ENCODE data around the gene HOXA6. TPM values are rescaled to one million over a fixed set of nuclear protein-coding genes. Genes with fewer than 3 reads are reported as not detected.
A peak's percentile ranks its signal among the peaks of the same experiment; 100 is the strongest.

The HOXA6 gene
- polyA plus RNA-seq, 1 donor from 2014 or later = not detected

GRCh38 chr7:27116031-27116961, 31.3 kb downstream of the HOXA6 start:
- TF ChIP-seq, protein P1, sequence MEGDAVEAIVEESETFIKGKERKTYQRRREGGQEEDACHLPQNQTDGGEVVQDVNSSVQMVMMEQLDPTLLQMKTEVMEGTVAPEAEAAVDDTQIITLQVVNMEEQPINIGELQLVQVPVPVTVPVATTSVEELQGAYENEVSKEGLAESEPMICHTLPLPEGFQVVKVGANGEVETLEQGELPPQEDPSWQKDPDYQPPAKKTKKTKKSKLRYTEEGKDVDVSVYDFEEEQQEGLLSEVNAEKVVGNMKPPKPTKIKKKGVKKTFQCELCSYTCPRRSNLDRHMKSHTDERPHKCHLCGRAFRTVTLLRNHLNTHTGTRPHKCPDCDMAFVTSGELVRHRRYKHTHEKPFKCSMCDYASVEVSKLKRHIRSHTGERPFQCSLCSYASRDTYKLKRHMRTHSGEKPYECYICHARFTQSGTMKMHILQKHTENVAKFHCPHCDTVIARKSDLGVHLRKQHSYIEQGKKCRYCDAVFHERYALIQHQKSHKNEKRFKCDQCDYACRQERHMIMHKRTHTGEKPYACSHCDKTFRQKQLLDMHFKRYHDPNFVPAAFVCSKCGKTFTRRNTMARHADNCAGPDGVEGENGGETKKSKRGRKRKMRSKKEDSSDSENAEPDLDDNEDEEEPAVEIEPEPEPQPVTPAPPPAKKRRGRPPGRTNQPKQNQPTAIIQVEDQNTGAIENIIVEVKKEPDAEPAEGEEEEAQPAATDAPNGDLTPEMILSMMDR (IDR thresholded peaks at IDR 0.05; ENCODE audit: poor library complexity, severe bottlenecking) = no peak
- peak; percentile 29 for TF ChIP-seq EZH2 (IDR thresholded peaks at IDR 0.05; ENCODE audit: borderline replicate concordance, insufficient read depth, low read length, poor library complexity, severe bottlenecking)
- H4K20me1 ChIP-seq (ENCODE audit: insufficient read depth) = no peaks in the 10 kb centered on the region
- no peak overlapping the region for H3K9ac ChIP-seq (ENCODE audit: low read length)
- no peak overlapping the region for H2AFZ ChIP-seq (ENCODE audit: low read depth, low read length)
- peaks cover 96% of the 10 kb centered on the region for H3K27me3 ChIP-seq (ENCODE audit: insufficient read depth, low read depth, low read length)
- H3K36me3 ChIP-seq (ENCODE audit: insufficient read depth, low read length) = no peaks in the 10 kb centered on the region
- H3K9me3 ChIP-seq (ENCODE audit: low read length) = no peaks in the 10 kb centered on the region
- H3K9me2 ChIP-seq (ENCODE audit: insufficient read depth, low read length) = no peaks in the 10 kb centered on the region
- H3K4me3 ChIP-seq (ENCODE audit: low read length) = no peak overlapping the region
- no peaks in the 10 kb centered on the region for H3K79me2 ChIP-seq (replicated peaks; ENCODE audit: insufficient read depth, low read length)
- H3K27ac ChIP-seq (ENCODE audit: low read length) = no peak overlapping the region
- H3K4me2 ChIP-seq (ENCODE audit: low read length) = no peak overlapping the region
- H3F3A ChIP-seq (ENCODE audit: insufficient read depth, low read length, poor library complexity, severe bottlenecking) = no peaks in the 10 kb centered on the region

- Histone ChIP-seq H3K27me3 (ENCODE audit: insufficient read depth, low read depth, low read length) (peaks cover 96% of the 10 kb centered on the region), H3K79me2 (replicated peaks; ENCODE audit: insufficient read depth, low read length) (no peaks in the 10 kb centered on the region), H4K20me1 (ENCODE audit: insufficient read depth) (no peaks in the 10 kb centered on the region)
These were observed 32.1 kb downstream of the HOXA6 start for GRCh38 chr7:27115221-27116026.

GRCh38 chr7:27114881-27115220, 32.7 kb downstream of the HOXA6 start:
- Histone ChIP-seq H3K27me3 (ENCODE audit: insufficient read depth, low read depth, low read length) (peaks cover 96% of the 10 kb centered on the region), H3K4me2 (ENCODE audit: low read length) (no peak overlapping the region), H3K4me3 (ENCODE audit: low read length) (no peak overlapping the region)

More at GRCh38 chr7:27115221-27116026, 32.1 kb downstream of the HOXA6 start:
- Histone ChIP-seq H3K9me3 (ENCODE audit: low read length) (no peaks in the 10 kb centered on the region), H3K9me2 (ENCODE audit: insufficient read depth, low read length) (no peaks in the 10 kb centered on the region), H3K4me3 (ENCODE audit: low read length) (no peak overlapping the region), H3K27ac (ENCODE audit: low read length) (no peak overlapping the region), H3K4me2 (ENCODE audit: low read length) (no peak overlapping the region), H3K9ac (ENCODE audit: low read length) (no peak overlapping the region), H2AFZ (ENCODE audit: low read depth, low read length) (no peak overlapping the region), H3K36me3 (ENCODE audit: insufficient read depth, low read length) (no peaks in the 10 kb centered on the region), H3F3A (ENCODE audit: insufficient read depth, low read length, poor library complexity, severe bottlenecking) (no peaks in the 10 kb centered on the region)
- no peak for TF ChIP-seq POLR2AphosphoS5 (IDR thresholded peaks at IDR 0.05)
- TF ChIP-seq EZH2 (IDR thresholded peaks at IDR 0.05; ENCODE audit: borderline replicate concordance, insufficient read depth, low read length, poor library complexity, severe bottlenecking) = peak; percentile 51

More at GRCh38 chr7:27114881-27115220, 32.7 kb downstream of the HOXA6 start:
- TF ChIP-seq, protein P2, sequence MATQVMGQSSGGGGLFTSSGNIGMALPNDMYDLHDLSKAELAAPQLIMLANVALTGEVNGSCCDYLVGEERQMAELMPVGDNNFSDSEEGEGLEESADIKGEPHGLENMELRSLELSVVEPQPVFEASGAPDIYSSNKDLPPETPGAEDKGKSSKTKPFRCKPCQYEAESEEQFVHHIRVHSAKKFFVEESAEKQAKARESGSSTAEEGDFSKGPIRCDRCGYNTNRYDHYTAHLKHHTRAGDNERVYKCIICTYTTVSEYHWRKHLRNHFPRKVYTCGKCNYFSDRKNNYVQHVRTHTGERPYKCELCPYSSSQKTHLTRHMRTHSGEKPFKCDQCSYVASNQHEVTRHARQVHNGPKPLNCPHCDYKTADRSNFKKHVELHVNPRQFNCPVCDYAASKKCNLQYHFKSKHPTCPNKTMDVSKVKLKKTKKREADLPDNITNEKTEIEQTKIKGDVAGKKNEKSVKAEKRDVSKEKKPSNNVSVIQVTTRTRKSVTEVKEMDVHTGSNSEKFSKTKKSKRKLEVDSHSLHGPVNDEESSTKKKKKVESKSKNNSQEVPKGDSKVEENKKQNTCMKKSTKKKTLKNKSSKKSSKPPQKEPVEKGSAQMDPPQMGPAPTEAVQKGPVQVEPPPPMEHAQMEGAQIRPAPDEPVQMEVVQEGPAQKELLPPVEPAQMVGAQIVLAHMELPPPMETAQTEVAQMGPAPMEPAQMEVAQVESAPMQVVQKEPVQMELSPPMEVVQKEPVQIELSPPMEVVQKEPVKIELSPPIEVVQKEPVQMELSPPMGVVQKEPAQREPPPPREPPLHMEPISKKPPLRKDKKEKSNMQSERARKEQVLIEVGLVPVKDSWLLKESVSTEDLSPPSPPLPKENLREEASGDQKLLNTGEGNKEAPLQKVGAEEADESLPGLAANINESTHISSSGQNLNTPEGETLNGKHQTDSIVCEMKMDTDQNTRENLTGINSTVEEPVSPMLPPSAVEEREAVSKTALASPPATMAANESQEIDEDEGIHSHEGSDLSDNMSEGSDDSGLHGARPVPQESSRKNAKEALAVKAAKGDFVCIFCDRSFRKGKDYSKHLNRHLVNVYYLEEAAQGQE (IDR thresholded peaks at IDR 0.05; ENCODE audit: borderline replicate concordance) = no peak
- TF ChIP-seq EZH2 (IDR thresholded peaks at IDR 0.05; ENCODE audit: borderline replicate concordance, insufficient read depth, low read length, poor library complexity, severe bottlenecking) = no peak
- no peak for TF ChIP-seq RAD21 (conservative IDR thresholded peaks at IDR 0.05)
- no peak for TF ChIP-seq POLR2AphosphoS5 (IDR thresholded peaks at IDR 0.05)
- TF ChIP-seq, protein P1 (IDR thresholded peaks at IDR 0.05; ENCODE audit: poor library complexity, severe bottlenecking) = no peak
- no peak for TF ChIP-seq TAF1 (IDR thresholded peaks at IDR 0.05; ENCODE audit: low read depth)
- TF ChIP-seq EP300 (conservative IDR thresholded peaks at IDR 0.05; ENCODE audit: poor library complexity, severe bottlenecking) = no peak
- TF ChIP-seq SMC3 (conservative IDR thresholded peaks at IDR 0.05; ENCODE audit: poor library complexity) = no peak
- no peak overlapping the region for H3K27ac ChIP-seq (ENCODE audit: low read length)
- H3F3A ChIP-seq (ENCODE audit: insufficient read depth, low read length, poor library complexity, severe bottlenecking) = no peaks in the 10 kb centered on the region
- no peak overlapping the region for H3K9ac ChIP-seq (ENCODE audit: low read length)
- no peaks in the 10 kb centered on the region for H4K20me1 ChIP-seq (ENCODE audit: insufficient read depth)
- H3K9me3 ChIP-seq (ENCODE audit: low read length) = no peaks in the 10 kb centered on the region
- no peak overlapping the region for H2AFZ ChIP-seq (ENCODE audit: low read depth, low read length)
- H3K36me3 ChIP-seq (ENCODE audit: insufficient read depth, low read length) = no peaks in the 10 kb centered on the region
- H3K9me2 ChIP-seq (ENCODE audit: insufficient read depth, low read length) = no peaks in the 10 kb centered on the region
- H3K79me2 ChIP-seq (replicated peaks; ENCODE audit: insufficient read depth, low read length) = no peaks in the 10 kb centered on the region

Data from neural cell (in vitro differentiated cells).